GM21619 (cell line): ENCODE data around the gene IGFL1.
"Not testable (repeated sequence)": the region's sequence is repeated elsewhere in the genome, so short reads cannot be mapped to it uniquely, and the experiment has no call there.

Experiments
- ATAC-seq: cut with Tn5 transposase; IDR thresholded peaks from one replicate; pipeline ENCODE4 v1.9.1; 2021; ENCODE audit not compliant: unreplicated experiment

IGFL1 gene

GRCh38 chr19:46201454-46202310, 27.9 kb upstream of the IGFL1 start:
- no peak for ATAC-seq

- no peak for ATAC-seq
Measured at GRCh38 chr19:46202426-46202825, 27.1 kb upstream of the IGFL1 start.

DNA sequence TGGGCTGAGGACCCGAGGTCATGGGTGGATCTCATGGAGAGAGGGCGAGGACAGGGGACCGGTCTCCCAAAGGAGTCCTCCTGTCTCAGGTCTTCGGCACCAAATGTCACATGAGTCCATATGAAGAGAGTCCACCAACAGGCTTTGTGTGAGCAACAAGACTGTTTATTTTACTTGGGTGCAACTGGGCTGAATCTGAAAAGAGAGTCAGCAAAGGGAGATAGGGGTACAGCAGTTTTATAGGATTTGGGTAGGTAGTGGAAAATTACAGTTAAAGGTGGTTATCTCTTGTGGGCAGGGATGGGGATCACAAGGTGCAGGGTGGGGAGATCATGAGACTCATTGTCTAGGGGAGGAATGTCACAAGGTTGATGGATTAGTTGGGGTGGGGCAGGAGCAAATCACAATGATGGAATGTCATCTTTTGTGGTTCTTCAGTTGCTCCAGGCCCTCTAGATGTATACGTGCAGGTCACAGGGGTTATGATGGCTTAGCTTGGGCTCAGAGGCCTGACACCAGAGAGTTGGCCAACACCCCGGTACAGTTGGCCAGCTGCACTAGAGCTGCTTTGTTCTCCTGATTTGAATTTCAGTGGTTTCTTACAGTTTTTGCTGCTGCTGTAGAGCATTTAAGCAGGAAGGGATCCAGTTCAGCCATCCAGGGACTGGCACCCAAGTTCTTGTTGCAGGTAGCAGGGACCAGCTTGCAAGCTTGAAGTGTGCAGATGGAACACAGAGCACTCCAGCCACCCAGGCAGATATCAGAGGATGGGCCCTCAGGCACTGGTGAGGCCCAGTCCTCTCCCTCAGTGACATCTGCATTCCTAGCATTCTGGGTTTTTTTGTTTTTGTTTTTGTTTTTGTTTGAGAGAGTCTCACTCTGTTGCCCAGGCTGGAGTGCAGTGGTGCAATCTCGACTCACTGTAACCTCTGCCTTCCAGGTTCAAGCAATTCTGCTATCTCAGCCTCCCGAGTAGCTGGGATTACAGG, 26.4 kb upstream of the IGFL1 start:
- no peak for ATAC-seq

DNA sequence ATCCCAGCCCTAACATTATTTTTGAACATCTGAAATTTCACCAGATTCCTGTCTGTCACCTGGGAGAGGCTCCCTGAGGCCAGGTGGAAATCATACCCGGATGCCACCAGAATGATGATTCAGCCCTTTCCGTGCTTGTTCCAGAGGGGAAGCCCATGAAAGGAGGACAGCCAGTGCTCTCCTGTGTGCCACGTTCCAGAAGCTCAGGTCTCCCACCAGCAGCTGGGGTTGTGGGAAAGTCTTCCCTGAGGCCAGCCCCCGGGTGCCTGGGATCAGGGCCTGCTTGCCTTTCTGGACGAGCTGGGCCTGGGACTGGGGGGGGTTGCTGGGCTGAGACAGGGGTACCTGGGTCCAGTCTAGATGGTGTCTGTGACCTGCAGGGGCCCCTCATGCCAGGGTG, 25.5 kb upstream of the IGFL1 start:
- ATAC-seq, result no peak

GRCh38 chr19:46205183-46205984, 24.2 kb upstream of the IGFL1 start:
- no peak for ATAC-seq

- no peak for ATAC-seq
Measured at GRCh38 chr19:46206176-46206575, 23.4 kb upstream of the IGFL1 start.

DNA sequence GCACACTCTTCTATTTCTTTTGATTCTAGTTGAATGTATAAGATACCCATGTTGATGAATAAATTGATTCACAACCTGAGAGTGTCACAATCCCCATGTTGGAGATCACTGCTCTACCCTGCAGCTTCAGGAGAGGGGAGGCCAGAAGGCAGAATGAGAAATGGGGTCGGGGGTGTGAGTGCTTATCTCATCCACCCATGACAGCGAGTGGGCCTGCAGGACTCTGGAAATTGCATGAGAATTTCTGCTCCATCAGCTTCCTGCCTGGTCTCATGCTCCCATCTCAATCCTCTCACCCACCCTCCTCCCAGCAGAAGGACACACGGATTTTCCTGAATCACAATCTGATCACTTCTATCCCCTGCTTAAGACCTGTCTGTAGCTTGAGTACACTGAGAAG, 22.9 kb upstream of the IGFL1 start:
- no peak for ATAC-seq

DNA sequence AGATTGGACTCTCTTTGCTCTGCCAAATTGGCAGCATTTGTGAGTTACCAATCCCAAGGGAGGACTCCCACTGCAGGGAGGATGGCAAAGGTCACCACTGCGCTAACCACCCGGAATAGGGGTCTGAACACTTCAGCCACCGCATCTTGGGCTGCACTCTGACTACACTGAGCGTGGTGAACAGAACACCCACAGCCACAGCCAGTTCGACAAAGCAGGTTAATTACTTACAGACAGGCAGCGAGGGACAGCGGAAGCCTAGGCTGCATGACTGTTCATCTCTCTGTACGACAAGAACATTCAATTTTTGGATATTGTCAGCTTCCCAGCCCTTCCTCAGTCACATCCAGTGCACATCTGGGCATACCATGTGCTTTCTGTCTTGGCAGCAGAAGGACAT, 21.7 kb upstream of the IGFL1 start:
- not testable (repeated sequence) for ATAC-seq

GRCh38 chr19:46209051-46209450, 20.5 kb upstream of the IGFL1 start:
- no peak for ATAC-seq

DNA sequence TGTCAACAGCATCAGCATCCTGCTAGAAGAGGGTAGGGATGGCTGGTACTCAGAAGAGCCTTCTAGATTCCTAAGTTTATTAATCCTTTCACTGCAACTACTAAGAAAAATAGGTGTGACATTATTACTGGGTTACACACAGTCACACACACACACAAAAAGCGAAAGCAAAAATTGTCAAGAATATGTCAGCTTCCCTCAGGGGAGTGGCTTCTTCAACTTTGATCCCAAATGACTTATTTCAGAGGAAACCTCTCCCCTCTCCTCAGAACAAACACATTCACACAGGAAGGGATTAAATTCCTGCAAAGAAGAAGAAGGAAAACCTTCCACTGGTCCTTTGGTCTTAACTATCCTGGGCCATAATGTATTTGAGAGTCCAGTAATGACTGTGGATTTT, 20.1 kb upstream of the IGFL1 start:
- ATAC-seq, result no peak

- no peak for ATAC-seq
Measured at GRCh38 chr19:46210669-46211068, 18.9 kb upstream of the IGFL1 start.

DNA sequence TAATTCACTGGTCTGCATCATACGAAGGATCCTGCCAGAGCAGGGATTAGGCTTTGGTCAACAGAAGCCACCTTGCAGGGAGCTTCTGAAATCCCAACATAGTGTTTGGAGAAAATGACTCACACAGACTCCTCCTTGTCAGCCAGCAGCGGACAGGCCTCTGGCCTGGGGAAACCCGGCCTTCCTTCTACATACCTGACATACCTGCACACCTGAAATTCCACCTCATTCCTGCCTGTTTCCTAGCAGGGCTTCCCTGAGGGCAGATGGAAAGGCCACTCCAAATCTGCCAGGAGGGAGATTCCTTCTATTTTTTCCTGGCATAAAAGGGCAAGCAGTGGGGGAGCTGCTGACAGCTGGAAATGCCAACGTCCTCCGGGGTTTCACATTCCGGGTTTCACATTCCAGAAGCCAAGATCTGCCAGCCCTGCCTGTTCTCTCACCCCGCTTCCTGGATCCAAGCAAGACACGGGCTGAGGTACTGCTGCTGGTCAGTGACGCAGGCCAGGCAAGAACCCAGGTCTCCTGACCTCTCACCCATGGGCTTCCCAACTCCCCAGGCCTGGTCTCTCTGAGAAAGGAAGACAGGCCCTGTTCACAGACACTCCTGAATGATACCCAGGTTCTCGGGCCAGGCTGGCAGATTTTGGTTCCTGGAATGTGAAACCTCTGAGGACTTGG, 18.2 kb upstream of the IGFL1 start:
- no peak for ATAC-seq

- not testable (repeated sequence) for ATAC-seq
Measured at GRCh38 chr19:46212592-46212991, 16.9 kb upstream of the IGFL1 start.

GRCh38 chr19:46213156-46213555, 16.4 kb upstream of the IGFL1 start:
- no peak for ATAC-seq

DNA sequence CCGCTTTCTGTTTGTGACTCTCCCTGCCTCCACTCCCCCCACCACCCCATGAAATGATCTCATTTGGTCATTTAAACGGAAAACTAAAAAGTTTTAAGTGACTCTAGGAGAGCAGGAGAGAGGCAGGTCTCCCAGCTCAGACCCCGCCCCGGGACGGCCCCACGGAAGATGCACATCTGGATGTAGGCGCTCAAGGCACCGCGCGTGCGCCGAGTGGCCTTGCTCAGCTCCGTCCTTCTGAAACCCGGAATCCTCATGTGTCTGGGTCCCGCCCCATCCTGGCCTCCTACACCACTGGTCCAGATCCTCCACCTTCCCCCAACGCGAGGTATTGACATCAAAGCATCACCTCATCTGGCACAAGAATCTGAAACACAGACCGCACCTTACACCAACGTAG, 15.7 kb upstream of the IGFL1 start:
- ATAC-seq, result no peak

DNA sequence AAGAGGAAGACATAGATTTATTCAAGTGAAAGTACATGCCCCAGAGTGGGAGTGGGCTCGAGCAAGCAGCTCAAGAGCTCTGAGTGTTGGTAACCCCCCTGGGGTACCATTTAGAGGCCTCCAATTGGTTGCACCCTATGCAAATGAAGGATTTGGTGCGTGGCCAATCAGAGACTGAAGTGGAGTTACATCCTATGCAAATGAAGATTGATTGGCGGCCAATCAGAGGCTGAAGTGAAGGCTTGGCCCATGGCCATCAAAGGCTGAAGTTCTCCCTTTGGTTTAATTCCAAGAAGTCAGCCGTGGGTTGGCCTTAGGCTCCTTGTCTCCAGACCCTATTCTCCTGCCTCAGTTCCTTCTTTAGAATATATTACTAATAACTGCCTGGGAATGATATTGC, 12.9 kb upstream of the IGFL1 start:
- no peak for ATAC-seq

DNA sequence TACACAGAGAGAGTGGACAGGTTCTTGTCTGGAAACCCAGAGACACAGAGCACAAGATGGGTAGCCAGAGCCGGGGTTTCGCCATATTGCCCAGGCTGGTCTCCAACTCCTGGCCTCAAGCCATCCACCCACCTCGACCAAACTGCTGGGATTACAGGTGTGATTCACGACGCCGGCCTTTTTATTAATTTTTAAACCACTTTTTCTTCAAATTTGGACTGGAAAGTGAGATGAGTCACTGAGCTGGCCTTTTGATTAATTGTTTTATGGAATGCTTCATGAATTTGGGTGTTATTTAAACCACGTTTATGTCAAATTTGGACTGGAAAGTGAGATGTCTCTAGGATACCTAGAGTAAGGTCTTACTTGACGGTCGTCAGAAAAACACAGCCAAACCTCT, 12.1 kb upstream of the IGFL1 start:
- no peak for ATAC-seq

- no peak for ATAC-seq
Measured at GRCh38 chr19:46218160-46218559, 11.4 kb upstream of the IGFL1 start.

GRCh38 chr19:46220038-46220615, 9.4 kb upstream of the IGFL1 start:
- no peak for ATAC-seq

- no peak for ATAC-seq
Measured at GRCh38 chr19:46221152-46221551, 8.4 kb upstream of the IGFL1 start.
